ENCODE results near the gene MAGOH. TPM values are rescaled to one million over a fixed set of nuclear protein-coding genes. Genes with fewer than 3 reads are reported as not detected.

MAGOH gene
- total RNA-seq, 1 donor from 2014 or later = 109 TPM

- Histone ChIP-seq H3K27ac (no peak overlapping the region), H3K27me3 (peaks cover 3% of the 10 kb centered on the region), H3K9me3 (ENCODE audit: low read depth) (no peaks in the 10 kb centered on the region), H4K20me1 (ENCODE audit: low read depth) (no peaks in the 10 kb centered on the region), H3K4me3 (no peak overlapping the region), H3K9ac (no peak overlapping the region), H3K4me2 (no peak overlapping the region), H3K36me3 (no peaks in the 10 kb centered on the region), H2AFZ (replicated peaks) (no peak overlapping the region), H3F3A (ENCODE audit: low read depth) (peaks cover 9% of the 10 kb centered on the region), H3K4me1 (no peaks in the 10 kb centered on the region), H3K79me2 (ENCODE audit: low read depth) (no peaks in the 10 kb centered on the region)
- peaks cover 8% of the 10 kb centered on the region for H3K36me3 Mint-ChIP-seq
- H3K9me3 Mint-ChIP-seq = no peaks in the 10 kb centered on the region
- TF ChIP-seq EZH2 (IDR thresholded peaks at IDR 0.05) (no peak), CTCF (IDR thresholded peaks at IDR 0.05) (no peak), EZH2phosphoT487 (IDR thresholded peaks at IDR 0.05) (no peak)
- no peak for DNase-seq (ENCODE audit: low spot score)
- H3K27ac Mint-ChIP-seq = no peak overlapping the region
- peaks cover 2% of the 10 kb centered on the region for H3K27me3 Mint-ChIP-seq (ENCODE audit: insufficient read depth, low read depth)
- no peaks in the 10 kb centered on the region for H3K4me1 Mint-ChIP-seq
- H3K4me3 Mint-ChIP-seq = no peak overlapping the region
Measured at GRCh38 chr1:53246261-53247134, 8.2 kb upstream of the MAGOH start.

- H3K9ac ChIP-seq = peak overlapping the region; percentile 20
- H3K27me3 ChIP-seq = peaks cover 3% of the 10 kb centered on the region
- no peaks in the 10 kb centered on the region for H4K20me1 ChIP-seq (ENCODE audit: low read depth)
- H3K36me3 Mint-ChIP-seq = peaks cover 2% of the 10 kb centered on the region
- no peak for DNase-seq (ENCODE audit: low spot score)
- peaks cover 14% of the 10 kb centered on the region for H3F3A ChIP-seq (ENCODE audit: low read depth)
- no peak overlapping the region for H3K4me2 ChIP-seq
- H3K9me3 Mint-ChIP-seq = no peaks in the 10 kb centered on the region
- H3K4me3 ChIP-seq = no peak overlapping the region
- H3K27ac ChIP-seq = no peak overlapping the region
- TF ChIP-seq EZH2 (IDR thresholded peaks at IDR 0.05) = no peak
- no peak for TF ChIP-seq CTCF (IDR thresholded peaks at IDR 0.05)
- TF ChIP-seq EZH2phosphoT487 (IDR thresholded peaks at IDR 0.05) = no peak
- H3K27ac Mint-ChIP-seq = no peak overlapping the region
- no peak overlapping the region for H3K4me3 Mint-ChIP-seq
- no peaks in the 10 kb centered on the region for H3K9me3 ChIP-seq (ENCODE audit: low read depth)
- H3K36me3 ChIP-seq = no peaks in the 10 kb centered on the region
- H2AFZ ChIP-seq (replicated peaks) = no peak overlapping the region
- H3K4me1 Mint-ChIP-seq = peaks cover under 1% of the 10 kb centered on the region
- H3K4me1 ChIP-seq = peaks cover under 1% of the 10 kb centered on the region
- H3K79me2 ChIP-seq (ENCODE audit: low read depth) = no peaks in the 10 kb centered on the region
- H3K27me3 Mint-ChIP-seq (ENCODE audit: insufficient read depth, low read depth) = peaks cover 2% of the 10 kb centered on the region
Measured at GRCh38 chr1:53244141-53244540, 5.8 kb upstream of the MAGOH start.

GRCh38 chr1:53242381-53242780 is 4.1 kb upstream of the MAGOH start:
- no peak for DNase-seq (ENCODE audit: low spot score)
- Histone ChIP-seq H3K27ac (no peak overlapping the region), H3K4me2 (no peak overlapping the region), H3K9me3 (ENCODE audit: low read depth) (no peaks in the 10 kb centered on the region), H4K20me1 (ENCODE audit: low read depth) (no peaks in the 10 kb centered on the region), H3F3A (ENCODE audit: low read depth) (peaks cover 14% of the 10 kb centered on the region), H3K36me3 (no peaks in the 10 kb centered on the region), H3K79me2 (ENCODE audit: low read depth) (peaks cover 9% of the 10 kb centered on the region), H3K4me3 (no peak overlapping the region), H3K9ac (no peak overlapping the region), H3K27me3 (peaks cover 3% of the 10 kb centered on the region), H2AFZ (replicated peaks) (no peak overlapping the region), H3K4me1 (peaks cover 5% of the 10 kb centered on the region)
- Mint-ChIP-seq H3K36me3 (peaks cover 5% of the 10 kb centered on the region), H3K4me1 (peaks cover 13% of the 10 kb centered on the region), H3K27me3 (ENCODE audit: insufficient read depth, low read depth) (peaks cover 2% of the 10 kb centered on the region), H3K9me3 (no peaks in the 10 kb centered on the region), H3K4me3 (no peak overlapping the region), H3K27ac (no peak overlapping the region)
- TF ChIP-seq EZH2phosphoT487 (IDR thresholded peaks at IDR 0.05) = no peak
- no peak for TF ChIP-seq EZH2 (IDR thresholded peaks at IDR 0.05)
- no peak for TF ChIP-seq CTCF (IDR thresholded peaks at IDR 0.05)
